ENCODE data around the gene SLC2A9. TPM values are rescaled to one million over a fixed set of nuclear protein-coding genes. Genes with fewer than 3 reads are reported as not detected.

The SLC2A9 gene
- total and polyA plus RNA-seq, 2 of the 4 experiments (the other 2 are of a cell fraction), result 0.72 to 2.1 TPM

- TF ChIP-seq FOS (IDR thresholded peaks at IDR 0.05; ENCODE audit: low read depth, low read length), result no peak
- no peak for TF ChIP-seq MAFK (IDR thresholded peaks at IDR 0.05; ENCODE audit: low read depth, low read length)
- TF ChIP-seq CTCF (conservative IDR thresholded peaks at IDR 0.05; ENCODE audit: low read depth, low read length), result no peak
- no peak for TF ChIP-seq ELK1 (IDR thresholded peaks at IDR 0.05; ENCODE audit: borderline replicate concordance, low read depth, low read length)
- TF ChIP-seq NFE2L2 (IDR thresholded peaks at IDR 0.05; ENCODE audit: low read depth, low read length), result no peak
- no peak for TF ChIP-seq CHD1 (IDR thresholded peaks at IDR 0.05; ENCODE audit: low read depth, low read length)
- TF ChIP-seq MXI1 (IDR thresholded peaks at IDR 0.05; ENCODE audit: borderline replicate concordance, low read depth, low read length), result no peak
- TF ChIP-seq USF2 (IDR thresholded peaks at IDR 0.05; ENCODE audit: low read depth, low read length), result no peak
- TF ChIP-seq POLR2A (IDR thresholded peaks at IDR 0.05; ENCODE audit: low read depth, low read length), result no peak
- TF ChIP-seq BHLHE40 (IDR thresholded peaks at IDR 0.05; ENCODE audit: low read depth, low read length), result no peak
- TF ChIP-seq RFX5 (IDR thresholded peaks at IDR 0.05; ENCODE audit: low read depth, low read length), result no peak
- TF ChIP-seq RCOR1 (IDR thresholded peaks at IDR 0.05; ENCODE audit: insufficient replicate concordance, low read length), result no peak
- no peak for TF ChIP-seq CEBPB (IDR thresholded peaks at IDR 0.05; ENCODE audit: low read depth, low read length)
- TF ChIP-seq MAZ (IDR thresholded peaks at IDR 0.05; ENCODE audit: borderline replicate concordance, low read depth, low read length), result no peak
- no peak overlapping the region for H3K27ac ChIP-seq (ENCODE audit: insufficient read depth, low read length)
- intact Hi-C loops (cut with micrococcal nuclease) (no loop called here), dilution Hi-C loops (cut with HindIII; ENCODE audit: low sequenced_read_pairs, unreplicated experiment) (no loop called here), in situ Hi-C loops (cut with MboI; ENCODE audit: low sequenced_read_pairs) (no loop called here)
- DNase-seq (no peak), ATAC-seq (ENCODE audit: low read depth) (no peak)
- no peak overlapping the region for H3K14ac ChIP-seq (replicated peaks; ENCODE audit: low read depth, low read length)
- H2BK20ac ChIP-seq (ENCODE audit: low read depth, low read length), result no peak overlapping the region
- H2AK9ac ChIP-seq (replicated peaks; ENCODE audit: low read depth, low read length, poor library complexity), result no peak overlapping the region
- no peaks in the 10 kb centered on the region for H3K27me3 ChIP-seq (ENCODE audit: control insufficient read depth, insufficient read depth, low read length)
- H2BK5ac ChIP-seq (ENCODE audit: low read depth, low read length, poor library complexity, severe bottlenecking), result no peak overlapping the region
- H2BK120ac ChIP-seq (ENCODE audit: low read depth, low read length), result no peak overlapping the region
- BruUV-seq (replicated peaks), result no TSS peak
- no peaks in the 10 kb centered on the region for H3K4me1 ChIP-seq (ENCODE audit: control insufficient read depth, insufficient read depth, low read length)
- no peaks in the 10 kb centered on the region for H3K36me3 ChIP-seq (ENCODE audit: control insufficient read depth, insufficient read depth, low read length)
- no peak overlapping the region for H2BK15ac ChIP-seq (ENCODE audit: low read depth, low read length)
- H3K9ac ChIP-seq (ENCODE audit: low read depth, low read length), result no peak overlapping the region
- no peak overlapping the region for H2AK5ac ChIP-seq (ENCODE audit: low read depth, low read length)
- no peaks in the 10 kb centered on the region for H4K20me1 ChIP-seq (ENCODE audit: insufficient read depth, low read length)
- H3K9me1 ChIP-seq (ENCODE audit: insufficient read depth, low read length), result no peaks in the 10 kb centered on the region
- no peak overlapping the region for H3K23ac ChIP-seq (ENCODE audit: low read depth, low read length)
- ChIA-PET POLR2A (ENCODE audit: unreplicated experiment) (no interaction called here), CTCF (no interaction called here)
- H4K5ac ChIP-seq (ENCODE audit: low read depth, low read length), result no peak overlapping the region
- no peak overlapping the region for H3K18ac ChIP-seq (ENCODE audit: low read depth, low read length)
- no peak overlapping the region for H3K56ac ChIP-seq (ENCODE audit: extremely low read depth, insufficient read depth, low read length)
- no peaks in the 10 kb centered on the region for H3K79me1 ChIP-seq (ENCODE audit: low read depth in 1 of 2, low read length in 2 of 2)
- no peak overlapping the region for H3K4me3 ChIP-seq (ENCODE audit: insufficient read depth, low read depth, low read length)
- H4K91ac ChIP-seq (ENCODE audit: insufficient read depth, low read depth, low read length), result no peak overlapping the region
- H4K8ac ChIP-seq (ENCODE audit: low read depth in 2 of 2, low read length in 2 of 2), result no peak overlapping the region
- no peak overlapping the region for H3K4me2 ChIP-seq (ENCODE audit: low read depth, low read length)
- H3K4ac ChIP-seq (ENCODE audit: low read depth, low read length), result no peak overlapping the region
- 80% methylated on average over 1 of the region's 3 CpGs; no CpG with 5 or more reads in 1 of the 2 experiments for WGBS, 2 experiments (ENCODE audit: extremely low coverage in 2 of 2, insufficient read length in 1 of 2)
- H3K9me3 ChIP-seq (ENCODE audit: control insufficient read depth, insufficient read depth, low read length), result peaks cover 7% of the 10 kb centered on the region
- no peak overlapping the region for H2AFZ ChIP-seq (replicated peaks; ENCODE audit: low read length, poor library complexity)
Observed at GRCh38 chr4:9816285-9816684, 205.0 kb downstream of the SLC2A9 start.
